Trophoblast cell (in vitro differentiated cells and primary cell): ENCODE data around the gene CHD6.

Source experiments
- DNase-seq, 2 donors: peaks; one replicate each; pipeline ENCODE4 v3.0.0-alpha.2; 2016
- H2AFZ ChIP-seq: 2 replicates; pipeline ENCODE4 v1.6.1; 2013; ENCODE audit warnings: low read length, moderate library complexity, mild to moderate bottlenecking; ENCODE audit not compliant: insufficient read depth, poor library complexity
- H2AK5ac ChIP-seq: 2 replicates; pipeline ENCODE4 v1.6.1; 2013; ENCODE audit warnings: mild to moderate bottlenecking, low read length
- H2BK120ac ChIP-seq: 2 replicates; pipeline ENCODE4 v1.6.1; 2013; ENCODE audit warnings: low read length, mild to moderate bottlenecking, moderate library complexity; ENCODE audit not compliant: insufficient read depth, poor library complexity
- H2BK12ac ChIP-seq: 2 replicates; pipeline ENCODE4 v1.6.1; 2013; ENCODE audit warnings: mild to moderate bottlenecking, low read length, moderate library complexity
- H2BK5ac ChIP-seq: 2 replicates; pipeline ENCODE4 v1.6.1; 2013; ENCODE audit warnings: low read length, low read depth, moderate library complexity, mild to moderate bottlenecking; ENCODE audit not compliant: poor library complexity
- H3K14ac ChIP-seq: 2 replicates; pipeline ENCODE4 v1.6.1; 2013; ENCODE audit warnings: mild to moderate bottlenecking, low read length
- H3K18ac ChIP-seq: 2 replicates; pipeline ENCODE4 v1.6.1; 2013; ENCODE audit warnings: mild to moderate bottlenecking, low read length
- H3K23ac ChIP-seq: 2 replicates; pipeline ENCODE4 v1.6.1; 2013; ENCODE audit warnings: low read length
- H3K27ac ChIP-seq: 2 replicates; pipeline ENCODE4 v1.5.1; 2013; ENCODE audit warnings: low read depth, mild to moderate bottlenecking, inconsistent platforms, low read length, moderate library complexity
- H3K27me3 ChIP-seq: 2 replicates; pipeline ENCODE4 v1.6.1; 2013; ENCODE audit warnings: inconsistent platforms, mild to moderate bottlenecking, low read length, moderate library complexity; ENCODE audit not compliant: insufficient read depth
- H3K36me3 ChIP-seq, 2 experiments: 1 replicate in 1 of 2; 2 replicates in 1 of 2; pipeline ENCODE4 v1.6.1; 2013; ENCODE audit warnings: low read length in 2 of 2, mild to moderate bottlenecking in 2 of 2, moderate library complexity in 1 of 2; ENCODE audit not compliant: insufficient read depth in 2 of 2, control insufficient read depth in 1 of 2
- H3K4ac ChIP-seq: 2 replicates; pipeline ENCODE4 v1.6.1; 2013; ENCODE audit warnings: low read depth, mild to moderate bottlenecking, low read length, moderate library complexity
- H3K4me1 ChIP-seq, 2 experiments: 1 replicate in 1 of 2; 2 replicates in 1 of 2; pipeline ENCODE4 v1.6.1; 2013; ENCODE audit warnings: low read length in 2 of 2, mild to moderate bottlenecking in 2 of 2, moderate library complexity in 1 of 2; ENCODE audit not compliant: insufficient read depth in 2 of 2, control insufficient read depth in 1 of 2
- H3K4me2 ChIP-seq: 2 replicates; pipeline ENCODE4 v1.6.1; 2013; ENCODE audit warnings: inconsistent platforms, mild to moderate bottlenecking, low read length, moderate library complexity
- H3K4me3 ChIP-seq: 2 replicates; pipeline ENCODE4 v1.5.1; 2013; ENCODE audit warnings: mild to moderate bottlenecking, low read depth, low read length, inconsistent platforms
- H3K79me1 ChIP-seq: one replicate; pipeline ENCODE4 v1.6.1; 2013; ENCODE audit warnings: low read length
- H3K79me2 ChIP-seq: 2 replicates; pipeline ENCODE4 v1.6.1; 2013; ENCODE audit warnings: low read length, mild to moderate bottlenecking; ENCODE audit not compliant: control insufficient read depth, insufficient read depth, poor library complexity
- H3K9ac ChIP-seq: 2 replicates; pipeline ENCODE4 v1.6.1; 2013; ENCODE audit warnings: mild to moderate bottlenecking, low read length
- H3K9me3 ChIP-seq: 2 replicates; pipeline ENCODE4 v1.6.1; 2013; ENCODE audit warnings: low read depth, mild to moderate bottlenecking, control low read depth, inconsistent platforms, low read length; ENCODE audit not compliant: insufficient read depth
- H4K12ac ChIP-seq: 2 replicates; pipeline ENCODE4 v1.6.1; 2013; ENCODE audit warnings: low read depth, mild to moderate bottlenecking, low read length, moderate library complexity
- H4K8ac ChIP-seq: 2 replicates; pipeline ENCODE4 v1.6.1; 2013; ENCODE audit warnings: low read depth, mild to moderate bottlenecking, low read length, moderate library complexity
- H4K91ac ChIP-seq: one replicate; pipeline ENCODE4 v1.6.1; 2013; ENCODE audit warnings: low read depth, mild to moderate bottlenecking, low read length, moderate library complexity
- WGBS: extraction: QIAGEN DNeasy Blood & Tissue Kit; methylation state at CpG from one replicate; pipeline ENCODE4 v1.1.7; 2013; ENCODE audit warnings: missing lambda C conversion rate; ENCODE audit not compliant: insufficient read length, insufficient coverage; ENCODE audit errors: extremely low coverage; 5-methylcytosine and 5-hydroxymethylcytosine counted together

The CHD6 gene

GRCh38 chr20:41509316-41510200, 108.6 kb downstream of the CHD6 start:
- DNase-seq = no peak
- H3K4ac ChIP-seq = no peak overlapping the region
- H3K27me3 ChIP-seq = no peaks in the 10 kb centered on the region
- no peaks in the 10 kb centered on the region for H3K79me1 ChIP-seq
- no CpG with 5 or more reads among the region's 9 CpGs for WGBS
- H2AK5ac ChIP-seq = no peak overlapping the region
- no peak overlapping the region for H4K12ac ChIP-seq
- H3K9me3 ChIP-seq = no peaks in the 10 kb centered on the region
- H2BK120ac ChIP-seq = no peak overlapping the region
- no peaks in the 10 kb centered on the region for H3K79me2 ChIP-seq
- H3K18ac ChIP-seq = no peak overlapping the region
- no peak overlapping the region for H4K8ac ChIP-seq
- no peak overlapping the region for H2BK12ac ChIP-seq
- H3K4me3 ChIP-seq = no peak overlapping the region
- no peak overlapping the region for H4K91ac ChIP-seq
- H3K14ac ChIP-seq = no peak overlapping the region
- H3K4me1 ChIP-seq = no peaks in the 10 kb centered on the region
- H2BK5ac ChIP-seq = no peak overlapping the region
- H3K9ac ChIP-seq = no peak overlapping the region
- no peak overlapping the region for H3K4me2 ChIP-seq
- H3K23ac ChIP-seq = no peak overlapping the region
- H3K27ac ChIP-seq = no peak overlapping the region
- peaks cover 8 to 11% of the 10 kb centered on the region in 2 experiments for H3K36me3 ChIP-seq
- H2AFZ ChIP-seq = no peak overlapping the region

GRCh38 chr20:41508335-41508734, 109.8 kb downstream of the CHD6 start:
- no peaks in the 10 kb centered on the region for H3K4me1 ChIP-seq
- no peaks in the 10 kb centered on the region for H3K79me2 ChIP-seq
- no peak overlapping the region for H2AK5ac ChIP-seq
- no peak overlapping the region for H3K14ac ChIP-seq
- no peak for DNase-seq
- H2BK12ac ChIP-seq = no peak overlapping the region
- H3K9ac ChIP-seq = no peak overlapping the region
- H3K4me3 ChIP-seq = no peak overlapping the region
- no peak overlapping the region for H2AFZ ChIP-seq
- H3K27ac ChIP-seq = no peak overlapping the region
- no peak overlapping the region for H4K8ac ChIP-seq
- H4K12ac ChIP-seq = no peak overlapping the region
- H3K27me3 ChIP-seq = no peaks in the 10 kb centered on the region
- H3K18ac ChIP-seq = no peak overlapping the region
- H3K79me1 ChIP-seq = no peaks in the 10 kb centered on the region
- no peak overlapping the region for H2BK120ac ChIP-seq
- H3K4me2 ChIP-seq = no peak overlapping the region
- WGBS = no CpG with 5 or more reads among the region's 6 CpGs
- no peak overlapping the region for H3K4ac ChIP-seq
- no peak overlapping the region for H4K91ac ChIP-seq
- H3K36me3 ChIP-seq = peaks cover 8% of the 10 kb centered on the region in 2 experiments
- H3K9me3 ChIP-seq = no peaks in the 10 kb centered on the region
- no peak overlapping the region for H2BK5ac ChIP-seq
- H3K23ac ChIP-seq = no peak overlapping the region

- Histone ChIP-seq H3K4ac (no peak overlapping the region), H2AK5ac (no peak overlapping the region), H3K79me1 (no peaks in the 10 kb centered on the region), H3K79me2 (no peaks in the 10 kb centered on the region), H3K27me3 (no peaks in the 10 kb centered on the region), H4K91ac (no peak overlapping the region), H3K14ac (no peak overlapping the region), H3K4me2 (no peak overlapping the region), H2BK120ac (no peak overlapping the region), H3K4me1 (no peaks in the 10 kb centered on the region), H4K8ac (no peak overlapping the region), H2BK12ac (no peak overlapping the region), H4K12ac (no peak overlapping the region), H3K36me3 (peaks cover 7 to 8% of the 10 kb centered on the region in 2 experiments), H3K18ac (no peak overlapping the region), H3K27ac (no peak overlapping the region), H3K9me3 (no peaks in the 10 kb centered on the region), H3K23ac (no peak overlapping the region), H3K9ac (no peak overlapping the region), H3K4me3 (no peak overlapping the region), H2BK5ac (no peak overlapping the region), H2AFZ (no peak overlapping the region)
- DNase-seq = no peak
Observed at GRCh38 chr20:41507851-41508250, 110.3 kb downstream of the CHD6 start.

- Histone ChIP-seq H3K4me2 (no peak overlapping the region), H3K4ac (no peak overlapping the region), H3K4me3 (no peak overlapping the region), H3K4me1 (no peaks in the 10 kb centered on the region), H3K23ac (no peak overlapping the region), H3K36me3 (peaks cover 3 to 4% of the 10 kb centered on the region in 2 experiments), H3K9ac (no peak overlapping the region), H3K79me2 (no peaks in the 10 kb centered on the region), H4K91ac (no peak overlapping the region), H4K8ac (no peak overlapping the region), H2BK12ac (no peak overlapping the region), H3K18ac (no peak overlapping the region), H4K12ac (no peak overlapping the region), H2AFZ (no peak overlapping the region), H2BK5ac (no peak overlapping the region), H3K9me3 (no peaks in the 10 kb centered on the region), H3K79me1 (no peaks in the 10 kb centered on the region), H2BK120ac (no peak overlapping the region), H3K27ac (no peak overlapping the region), H3K14ac (no peak overlapping the region), H2AK5ac (no peak overlapping the region), H3K27me3 (no peaks in the 10 kb centered on the region)
- DNase-seq = no peak
- no CpG with 5 or more reads among the region's 5 CpGs for WGBS
Observed at GRCh38 chr20:41507436-41507835, 110.7 kb downstream of the CHD6 start.
